Liver (tissue), 9 donors: ENCODE measurements around the gene KRTAP10-9. TPM values are rescaled to one million over a fixed set of nuclear protein-coding genes. Genes with fewer than 3 reads are reported as not detected.

Experiments
- DNase-seq: peaks from one replicate; pipeline ENCODE4 v3.0.0-alpha.2; 2017; ENCODE audit warnings: low spot score
- H3K27ac ChIP-seq, 2 donors: one replicate each; pipeline ENCODE4 v1.7.0; 2013; ENCODE audit warnings: inconsistent platforms in 2 of 2, low read length in 2 of 2, control low read depth in 1 of 2, low read depth in 1 of 2, mild to moderate bottlenecking in 1 of 2
- H3K27me3 ChIP-seq, 4 donors: one replicate each; pipeline versions ENCODE4 v1.6.1 to v1.7.0; 2013; ENCODE audit warnings: low read length in 3 of 4, inconsistent platforms in 1 of 4, mild to moderate bottlenecking in 1 of 4, moderate library complexity in 1 of 4; ENCODE audit not compliant: control insufficient read depth in 4 of 4, insufficient read depth in 4 of 4
- H3K36me3 ChIP-seq, 4 donors: one replicate each; pipeline versions ENCODE4 v1.6.1 to v1.7.0; 2013; ENCODE audit warnings: low read length in 3 of 4, mild to moderate bottlenecking in 3 of 4, low read depth in 1 of 4, moderate library complexity in 1 of 4; ENCODE audit not compliant: control insufficient read depth in 4 of 4, insufficient read depth in 3 of 4
- H3K4me1 ChIP-seq, 4 donors: one replicate each; pipeline versions ENCODE4 v1.6.1 to v1.7.0; 2013; ENCODE audit warnings: low read length in 3 of 4, mild to moderate bottlenecking in 3 of 4, moderate library complexity in 1 of 4; ENCODE audit not compliant: control insufficient read depth in 4 of 4, insufficient read depth in 4 of 4
- H3K4me3 ChIP-seq, 3 donors: one replicate each; pipeline versions ENCODE4 v1.6.1 to v1.7.0; 2013; ENCODE audit warnings: low read length in 3 of 3, control low read depth in 1 of 3, low read depth in 1 of 3, mild to moderate bottlenecking in 1 of 3
- H3K9ac ChIP-seq, 2 donors: one replicate each; pipeline ENCODE4 v1.7.0; 2013; ENCODE audit warnings: low read length in 2 of 2, mild to moderate bottlenecking in 2 of 2, moderate library complexity in 2 of 2, control low read depth in 1 of 2, low read depth in 1 of 2
- H3K9me3 ChIP-seq, 4 donors: one replicate each; pipeline versions ENCODE4 v1.6.1 to v1.7.0; 2013; ENCODE audit warnings: low read length in 3 of 4; ENCODE audit not compliant: control insufficient read depth in 4 of 4
- CTCF ChIP-seq: fragments of 150-350 bp; IDR thresholded peaks from 2 replicates; pipeline ENCODE4 v1.5.1; 2017; ENCODE audit warnings: improper control_type of control experiment, low read depth, low read length; ENCODE audit not compliant: missing input control
- EGR1 ChIP-seq, 2 donors: IDR thresholded peaks; 2 replicates each; pipeline ENCODE4 v1.6.1; 2016 to 2018; ENCODE audit warnings: antibody characterized with exemption in 2 of 2, low read depth in 2 of 2
- GABPA ChIP-seq, 2 donors: IDR thresholded peaks in 1 of 2; conservative IDR thresholded peaks in 1 of 2; 2 replicates each; pipeline ENCODE4 v1.6.1; 2016; ENCODE audit warnings: antibody characterized with exemption in 2 of 2, mild to moderate bottlenecking in 1 of 2, moderate library complexity in 1 of 2
- HNF4A ChIP-seq, 2 donors: conservative IDR thresholded peaks; 2 replicates each; pipeline ENCODE4 v1.6.1; 2016; ENCODE audit warnings: antibody characterized with exemption in 2 of 2, mild to moderate bottlenecking in 2 of 2
- HNF4G ChIP-seq: IDR thresholded peaks from 2 replicates; pipeline ENCODE4 v1.6.1; 2016; ENCODE audit warnings: antibody characterized with exemption
- JUND ChIP-seq, 2 donors: IDR thresholded peaks; 2 replicates each; pipeline ENCODE4 v1.6.1; 2016; ENCODE audit warnings: antibody characterized with exemption in 2 of 2
- MAX ChIP-seq: IDR thresholded peaks from 2 replicates; pipeline ENCODE4 v1.6.1; 2016; ENCODE audit warnings: antibody characterized with exemption
- REST ChIP-seq: IDR thresholded peaks from 2 replicates; pipeline ENCODE4 v1.6.1; 2016; ENCODE audit warnings: antibody characterized with exemption, mild to moderate bottlenecking
- RXRA ChIP-seq, 2 donors: IDR thresholded peaks; 2 replicates each; pipeline ENCODE4 v1.6.1; 2017 to 2018; ENCODE audit warnings: antibody characterized with exemption in 2 of 2, mild to moderate bottlenecking in 1 of 2
- SP1 ChIP-seq: IDR thresholded peaks from 2 replicates; pipeline ENCODE4 v1.6.1; 2018; ENCODE audit warnings: antibody characterized with exemption, mild to moderate bottlenecking
- TAF1 ChIP-seq: conservative IDR thresholded peaks from 2 replicates; pipeline ENCODE4 v1.6.1; 2016; ENCODE audit warnings: antibody characterized with exemption, mild to moderate bottlenecking
- ZBTB33 ChIP-seq: IDR thresholded peaks from 2 replicates; pipeline ENCODE4 v1.6.1; 2016; ENCODE audit warnings: antibody characterized with exemption
- WGBS: extraction: QIAGEN DNeasy Blood & Tissue Kit; methylation state at CpG from one replicate; pipeline ENCODE4 v1.1.7; 2013; 5-methylcytosine and 5-hydroxymethylcytosine counted together
- polyA plus RNA-seq, 2 donors: library from polyadenylated mRNA; stranded (reverse) in 1 of 2; unstranded in 1 of 2; fragments of 200-250 nt in 1 of 2; fragments of >200 nt in 1 of 2; fragmentation: Nextera tagmentation in 1 of 2; extraction: Ambion mirVana in 1 of 2; gene quantifications; one replicate each; pipeline versions ENCODE4 v1.2.1 to v1.2.3, GENCODE V29; 2013 to 2015
- total RNA-seq, 2 donors: library from RNA; depleted of rRNA; stranded (reverse); fragments of >200 nt; gene quantifications; one replicate each; pipeline ENCODE4 v1.2.3, GENCODE V29; 2014
- donor health status: healthy.
- donor health status: healthy.
- donor health status: healthy.
- donor health status: healthy.
- donor health status: healthy.

KRTAP10-9 gene
- total RNA-seq (not detected), polyA plus RNA-seq (not detected)

- DNase-seq: no peak
- peaks cover 2 to 12% (median 4%) of the 10 kb centered on the region in 4 donors for H3K9me3 ChIP-seq
- no peak for TF ChIP-seq ZBTB33
- TF ChIP-seq EGR1 (IDR thresholded peaks at IDR 0.05; ENCODE audit: low read depth in 2 of 2): no peak
- TF ChIP-seq SP1: no peak
- H3K4me1 ChIP-seq: no peaks in the 10 kb centered on the region
- 60% methylated on average over 7 of the region's 7 CpGs for WGBS
- H3K27ac ChIP-seq: no peak within 1 kb of the TSS
- no peak within 1 kb of the TSS for H3K4me3 ChIP-seq
- no peak within 1 kb of the TSS for H3K9ac ChIP-seq
- H3K36me3 ChIP-seq: no peaks in the 10 kb centered on the region
- H3K27me3 ChIP-seq: no peaks in the 10 kb centered on the region
Observed at GRCh38 chr21:44626673-44627143, at the start of gene KRTAP10-9. KRTAP10-9 (plus strand) TSS chr21:44627093; CDS start chr21:44627172, 79 bp downstream.

- no peak overlapping the region for H3K9ac ChIP-seq
- peaks cover 0 to 13% (median 3%) of the 10 kb centered on the region in 4 donors for H3K4me1 ChIP-seq
- no peak overlapping the region for H3K4me3 ChIP-seq
- H3K27ac ChIP-seq: no peak overlapping the region
- DNase-seq: peak; percentile 24
- WGBS: 95% methylated on average over 17 of the region's 17 CpGs
- peaks cover 0 to 4% (median 2%) of the 10 kb centered on the region in 4 donors for H3K9me3 ChIP-seq
- H3K36me3 ChIP-seq: no peaks in the 10 kb centered on the region
- no peaks in the 10 kb centered on the region for H3K27me3 ChIP-seq
- TF ChIP-seq ZBTB33: no peak
- TF ChIP-seq GABPA (IDR thresholded peaks at IDR 0.05 in 1 of 2, conservative IDR thresholded peaks at IDR 0.05 in 1 of 2): no peak
- no peak for TF ChIP-seq HNF4G
- TF ChIP-seq REST: no peak
- no peak for TF ChIP-seq MAX
- no peak for TF ChIP-seq CTCF
- no peak for TF ChIP-seq RXRA (IDR thresholded peaks at IDR 0.05)
- no peak for TF ChIP-seq TAF1
- no peak for TF ChIP-seq JUND (IDR thresholded peaks at IDR 0.05)
- no peak for TF ChIP-seq SP1
- no peak for TF ChIP-seq EGR1 (IDR thresholded peaks at IDR 0.05; ENCODE audit: low read depth in 2 of 2)
- TF ChIP-seq HNF4A (conservative IDR thresholded peaks at IDR 0.05): no peak
Observed at GRCh38 chr21:44578371-44579055, 48.4 kb upstream of the KRTAP10-9 start.
